Activated CD8-positive, alpha-beta memory T cell treated with anti-CD3 and anti-CD28 coated beads for 1 hour (primary cell): ENCODE results near the gene DYDC2.
"Not testable (repeated sequence)": the region's sequence is repeated elsewhere in the genome, so short reads cannot be mapped to it uniquely, and the experiment has no call there.

Source experiments
- DNase-seq, 2 donors: peaks; one replicate each; pipeline ENCODE4 v3.0.0-alpha.2; 2020; ENCODE audit warnings: low read depth in 1 of 2; ENCODE audit errors: extremely low read depth in 1 of 2

Gene DYDC2, protein sequence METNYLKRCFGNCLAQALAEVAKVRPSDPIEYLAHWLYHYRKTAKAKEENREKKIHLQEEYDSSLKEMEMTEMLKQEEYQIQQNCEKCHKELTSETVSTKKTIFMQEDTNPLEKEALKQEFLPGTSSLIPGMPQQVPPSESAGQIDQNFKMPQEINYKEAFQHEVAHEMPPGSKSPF

GRCh38 chr10:80356563-80356988 lies at the start of gene DYDC2, which contains the start of gene DYDC1:
TSS of gene DYDC2 (plus strand) at chr10:80356781. CDS start at chr10:80362444, 5,663 bp downstream.
TSS of gene DYDC1 (minus strand) at chr10:80356755. CDS start at chr10:80352601, 4,154 bp downstream.
- DNase-seq: no peak

GRCh38 chr10:80313523-80313922 lies 43.1 kb upstream of the DYDC2 start:
- no peak for DNase-seq

DNA sequence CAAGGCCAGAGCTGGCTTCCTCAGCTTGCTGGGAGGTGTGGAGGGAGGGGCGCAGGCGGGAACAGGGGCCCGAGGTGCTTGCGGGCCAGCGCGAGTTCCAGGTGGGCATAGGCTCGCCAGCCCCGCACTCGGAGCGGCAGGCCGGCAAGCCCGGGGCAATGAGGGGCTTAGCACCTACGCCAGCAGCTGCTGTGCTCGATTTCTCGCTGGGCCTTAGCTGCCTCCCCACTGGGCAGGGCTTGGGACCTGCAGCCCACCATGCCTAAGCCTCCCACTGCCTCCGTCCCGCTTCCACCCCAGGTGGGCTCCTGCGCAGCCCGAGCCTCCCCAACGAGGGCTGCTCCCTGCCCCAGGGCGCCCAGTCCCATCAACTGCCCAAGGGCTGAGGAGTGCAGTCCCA lies 41.2 kb upstream of the DYDC2 start:
- DNase-seq: no peak

GRCh38 chr10:80318742-80319141 lies 37.8 kb upstream of the DYDC2 start:
- DNase-seq: no peak

DNA sequence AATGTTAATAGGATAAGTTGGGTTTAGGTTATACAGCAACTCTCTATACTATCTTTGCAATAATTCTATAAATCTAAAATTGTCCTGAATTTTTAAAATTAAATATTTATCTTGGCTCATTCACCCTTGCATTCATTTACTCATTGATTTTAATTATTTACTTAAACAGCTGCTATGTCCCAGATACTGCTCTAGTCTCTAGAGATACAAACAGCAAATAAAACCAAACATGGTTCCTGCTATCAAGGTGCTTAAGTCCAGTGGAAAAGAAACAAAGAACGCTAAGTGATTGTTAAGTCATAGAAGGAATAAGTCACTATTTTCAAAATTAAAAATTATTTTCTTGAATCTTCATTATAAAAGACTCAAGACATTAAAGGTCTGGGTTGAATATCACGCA lies 37.3 kb upstream of the DYDC2 start:
- no peak for DNase-seq

GRCh38 chr10:80319725-80320290 lies 36.8 kb upstream of the DYDC2 start:
- no peak for DNase-seq

DNA sequence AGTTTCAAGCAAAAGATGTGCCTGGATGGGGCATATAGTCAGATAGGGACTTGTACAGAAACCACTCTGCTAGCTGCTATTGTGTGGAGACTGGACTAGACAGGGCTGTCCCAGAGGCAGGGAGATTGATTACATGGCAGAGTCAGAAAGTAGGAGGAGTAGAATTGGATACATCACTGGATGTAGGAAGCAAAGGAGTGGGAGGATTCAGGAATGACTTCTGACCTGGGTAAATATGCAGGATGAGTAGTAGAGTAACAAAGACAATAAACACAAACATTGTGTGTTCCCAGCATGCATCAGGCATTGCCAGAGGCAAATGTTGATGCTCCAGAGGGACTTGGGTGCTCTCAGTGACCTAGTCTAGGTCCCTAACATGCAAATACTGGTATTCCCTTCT lies 36.2 kb upstream of the DYDC2 start:
- no peak for DNase-seq

- DNase-seq: no peak
Observed at GRCh38 chr10:80321183-80321582, 35.4 kb upstream of the DYDC2 start.

- DNase-seq: no peak
Observed at GRCh38 chr10:80322158-80322557, 34.4 kb upstream of the DYDC2 start.

DNA sequence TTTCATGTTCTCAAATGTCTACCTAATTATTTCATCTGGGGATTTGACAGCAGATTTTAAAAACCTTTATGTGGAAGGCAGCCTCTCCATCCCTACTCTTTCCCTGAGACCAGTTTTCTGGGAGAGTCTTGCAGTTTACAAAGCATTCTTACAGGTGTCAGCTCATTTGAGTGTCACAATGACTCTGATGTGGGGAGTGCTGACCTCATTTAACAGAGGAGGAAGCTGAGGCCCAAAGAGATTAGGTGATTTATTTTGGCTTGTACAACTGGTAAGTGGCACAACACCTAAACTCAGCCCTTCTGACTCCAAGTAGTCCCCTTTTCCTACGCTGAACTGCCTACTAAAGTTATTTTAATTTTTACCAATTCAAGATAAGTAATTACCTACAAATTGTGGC lies 33.9 kb upstream of the DYDC2 start:
- no peak for DNase-seq

GRCh38 chr10:80323311-80323710 lies 33.3 kb upstream of the DYDC2 start:
- no peak for DNase-seq

DNA sequence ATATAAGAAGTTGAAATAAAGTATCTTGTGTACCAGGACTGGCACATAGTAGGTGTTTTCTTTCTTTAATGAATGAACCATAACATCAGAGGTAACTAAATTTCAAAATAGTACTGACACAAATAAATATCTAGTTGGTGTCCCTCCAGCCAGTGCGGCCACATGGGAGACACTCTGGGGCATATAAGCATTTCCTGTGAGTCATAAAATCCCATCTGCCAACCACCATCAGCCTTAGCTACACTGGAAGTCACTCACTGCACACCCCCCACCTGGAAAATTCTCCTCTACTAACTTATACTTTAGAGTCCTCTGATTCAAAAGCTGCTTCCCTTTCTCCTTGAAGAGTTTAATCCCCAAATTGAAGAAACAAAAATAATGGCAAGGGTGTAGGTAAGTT lies 32.5 kb upstream of the DYDC2 start:
- DNase-seq: no peak

DNA sequence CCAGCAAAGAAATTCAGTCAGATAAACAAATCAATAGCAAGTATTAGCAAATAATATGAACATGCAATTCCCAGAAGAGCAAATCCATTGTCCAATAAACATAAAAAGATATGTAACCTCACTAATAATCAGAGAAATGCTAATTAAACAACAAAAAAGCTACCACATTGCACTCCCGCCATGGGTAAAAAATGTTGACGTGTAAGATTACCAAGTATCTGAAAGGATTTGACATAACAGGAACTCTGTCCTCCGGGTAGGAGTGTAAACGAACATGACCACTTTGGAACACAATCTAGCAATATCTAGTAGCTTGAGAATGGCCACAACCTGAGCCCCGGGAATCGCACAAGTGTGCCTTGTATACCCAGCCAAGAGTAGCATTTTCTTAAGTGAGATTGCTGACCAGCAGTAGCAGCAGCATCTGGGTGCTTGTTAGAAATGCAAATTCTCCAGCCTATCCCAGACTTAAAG lies 31.7 kb upstream of the DYDC2 start:
- no peak for DNase-seq

GRCh38 chr10:80333983-80334382 lies 22.6 kb upstream of the DYDC2 start:
- no peak for DNase-seq

DNA sequence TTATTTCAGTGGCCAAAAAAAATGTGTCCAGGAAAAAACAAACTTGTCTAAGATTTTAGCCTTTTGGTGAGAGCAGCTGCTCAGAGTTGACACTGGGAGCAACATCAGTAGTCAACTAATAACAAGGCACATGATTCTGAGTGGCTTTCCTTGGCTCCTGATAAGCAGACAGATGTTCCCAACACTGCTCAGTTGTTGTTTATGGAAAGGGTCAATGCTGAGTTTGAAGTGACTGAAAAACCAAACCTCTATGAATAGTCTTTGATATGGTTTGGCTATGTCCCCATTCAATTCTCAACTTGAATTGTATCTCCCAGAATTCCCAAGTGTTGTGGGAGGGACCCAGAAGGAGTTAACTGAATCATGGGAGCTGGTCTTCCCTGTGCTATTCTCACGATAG lies 12.3 kb upstream of the DYDC2 start:
- DNase-seq: no peak

GRCh38 chr10:80344912-80345311 lies 11.7 kb upstream of the DYDC2 start:
- DNase-seq: no peak

GRCh38 chr10:80350251-80350650 lies 6.3 kb upstream of the DYDC2 start:
- no peak for DNase-seq

DNA sequence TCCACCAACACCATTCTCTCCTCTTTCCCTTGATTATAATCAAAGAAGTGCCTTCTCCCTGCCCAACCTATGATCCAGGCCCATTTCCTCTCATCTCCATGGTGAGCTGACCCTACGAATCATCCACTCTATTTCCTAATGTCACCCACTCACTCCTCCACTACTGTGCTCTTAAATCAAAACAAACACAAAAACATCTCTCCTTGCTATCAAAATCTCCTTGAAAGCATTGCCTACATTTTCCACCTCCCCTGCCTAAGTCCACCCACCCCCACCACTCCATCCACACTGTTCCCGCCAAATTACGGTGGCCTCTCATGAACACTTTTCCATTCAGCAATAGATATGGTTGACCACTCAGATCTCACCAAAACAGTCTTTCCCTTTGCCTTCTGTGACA lies 5.4 kb upstream of the DYDC2 start:
- DNase-seq: no peak

DNA sequence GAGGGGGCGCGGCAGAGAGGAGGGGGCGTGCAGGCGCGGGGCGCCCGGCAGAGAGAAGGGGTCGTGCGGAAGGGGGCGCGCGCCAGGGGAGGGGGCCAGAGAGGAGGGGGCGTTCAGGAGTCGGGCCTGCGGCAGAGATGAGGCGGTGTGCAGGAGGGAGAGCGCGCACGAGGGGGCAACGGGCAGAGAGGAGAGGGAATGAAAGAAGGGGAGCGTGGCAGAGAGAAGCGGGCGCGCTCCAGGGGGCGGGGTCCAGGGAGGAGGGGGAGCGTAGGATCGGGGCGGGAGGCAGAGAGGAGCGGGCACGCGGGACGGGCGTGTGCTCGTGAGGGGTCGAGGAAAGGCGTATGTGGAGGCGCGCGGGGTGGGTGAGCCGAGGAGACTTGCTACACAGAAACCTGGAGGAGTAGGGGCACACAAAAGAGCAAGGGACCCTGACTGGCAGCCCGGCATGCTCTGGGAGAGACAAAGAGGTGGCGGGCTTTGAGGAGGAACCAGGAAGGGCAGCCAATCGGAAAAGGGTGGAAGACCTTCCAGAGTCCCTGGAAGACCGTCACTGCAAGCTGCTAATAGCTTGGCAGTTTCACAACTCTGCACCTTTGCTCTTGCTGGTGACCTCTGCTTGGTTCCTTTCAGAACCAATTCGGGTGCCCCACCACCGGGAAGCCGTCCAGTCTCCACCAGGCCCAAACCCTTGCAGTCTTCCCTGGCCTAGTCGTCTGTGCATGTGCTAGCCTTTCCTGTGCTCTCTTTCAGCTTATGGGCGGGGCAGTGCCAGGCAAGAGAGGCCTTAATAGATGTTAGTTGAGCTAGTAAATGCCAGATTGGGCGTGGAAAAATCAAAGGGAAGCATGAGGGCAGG lies 639 bp downstream of the DYDC2 start:
- DNase-seq: no peak

GRCh38 chr10:80357851-80358125 lies 1.2 kb downstream of the DYDC2 start:
- DNase-seq: no peak

GRCh38 chr10:80358925-80359324 lies 2.3 kb downstream of the DYDC2 start:
- not testable (repeated sequence) for DNase-seq

DNA sequence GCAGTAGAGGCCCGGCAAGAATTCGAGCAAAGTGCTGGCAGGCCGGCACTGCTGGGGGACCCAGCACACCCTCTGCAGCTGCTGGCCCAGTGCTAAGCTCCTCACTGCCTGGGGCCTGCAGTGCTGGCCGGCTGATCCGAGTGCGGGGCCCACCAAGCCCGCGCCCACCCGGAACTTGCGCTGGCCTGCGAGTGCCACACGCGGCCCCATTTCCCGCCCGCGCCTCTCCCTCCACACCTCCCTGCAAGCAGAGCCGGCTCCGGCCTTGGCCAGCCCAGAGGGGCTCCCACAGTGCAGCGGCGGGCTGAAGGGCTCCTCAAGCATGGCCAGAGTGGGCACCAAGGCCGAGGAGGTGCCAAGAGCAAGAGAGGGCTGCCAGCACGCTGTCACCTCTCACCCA lies 3.1 kb downstream of the DYDC2 start:
- DNase-seq: no peak
